DMS 273 (cell line): Measurements from ENCODE around the gene ASB4.
A peak's percentile ranks its signal among the peaks of the same experiment; 100 is the strongest.
"Not testable (repeated sequence)": the region's sequence is repeated elsewhere in the genome, so short reads cannot be mapped to it uniquely, and the experiment has no call there.

Experiments used
- DNase-seq: peaks from one replicate; lab custom pipeline; 2025; ENCODE audit not compliant: unreplicated experiment; lab: John Stamatoyannopoulos, UW

Gene ASB4

DNA sequence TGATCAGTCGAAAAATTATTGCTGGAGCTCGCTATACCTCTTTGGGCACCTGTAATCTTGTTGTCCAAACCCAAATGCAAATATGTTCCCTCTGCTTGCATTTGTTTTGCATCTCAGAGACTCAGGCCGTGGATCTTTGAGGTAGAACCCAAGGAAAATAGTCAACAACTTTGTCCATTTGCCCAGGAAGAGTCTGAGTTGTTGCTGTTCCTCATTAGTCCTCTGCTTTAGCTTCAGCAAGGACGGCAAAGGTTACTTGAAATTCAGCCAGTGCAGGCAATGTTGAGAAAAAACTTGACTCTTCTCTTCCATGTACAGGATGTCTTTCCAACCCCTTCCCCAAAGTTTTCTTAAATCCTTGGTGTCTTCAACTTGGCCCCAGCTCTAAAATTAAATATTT, 64.8 kb downstream of the ASB4 start:
- no peak for DNase-seq

DNA sequence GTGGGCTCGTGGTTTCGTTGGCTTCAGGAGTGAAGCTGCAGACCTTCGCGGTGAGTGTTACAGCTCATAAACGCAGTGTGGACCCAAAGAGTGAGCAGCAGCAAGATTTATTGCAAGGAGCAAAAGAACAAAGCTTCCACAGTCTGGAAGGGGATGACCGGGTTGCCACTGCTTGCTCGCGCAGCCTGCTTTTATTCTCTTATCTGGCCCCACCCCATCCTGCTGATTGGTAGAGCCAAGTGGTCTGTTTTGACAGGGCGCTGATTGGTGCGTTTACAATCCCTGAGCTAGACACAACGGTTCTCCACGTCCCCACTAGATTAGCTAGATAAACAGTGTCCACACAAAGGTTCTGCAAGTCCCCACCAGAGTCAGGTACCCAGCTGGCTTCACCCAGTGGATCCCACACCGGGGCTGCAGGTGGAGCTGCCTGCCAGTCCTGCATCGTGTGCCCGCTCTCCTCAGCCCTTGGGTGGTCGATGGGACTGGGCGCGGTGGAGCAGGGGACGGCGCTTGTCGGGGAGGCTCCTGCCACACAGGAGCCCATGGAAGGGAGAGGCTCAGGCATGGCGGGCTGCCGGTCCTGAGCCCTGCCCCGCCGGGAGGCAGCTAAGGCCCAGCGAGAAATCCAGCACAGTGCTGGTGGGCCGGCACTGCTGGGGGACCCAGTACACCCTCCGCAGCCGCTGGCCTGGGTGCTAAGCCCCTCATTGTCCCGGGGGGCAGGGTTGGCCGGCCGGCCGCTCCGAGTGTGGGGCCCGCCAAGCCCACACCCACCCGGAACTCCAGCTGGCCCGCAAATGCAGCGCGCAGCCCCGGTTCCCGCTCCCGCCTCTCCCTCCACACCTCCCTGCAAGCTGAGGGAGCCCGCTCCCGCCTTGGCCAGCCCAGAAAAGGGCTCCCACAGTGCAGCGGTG, 66.5 kb downstream of the ASB4 start:
- DNase-seq = not testable (repeated sequence)

DNA sequence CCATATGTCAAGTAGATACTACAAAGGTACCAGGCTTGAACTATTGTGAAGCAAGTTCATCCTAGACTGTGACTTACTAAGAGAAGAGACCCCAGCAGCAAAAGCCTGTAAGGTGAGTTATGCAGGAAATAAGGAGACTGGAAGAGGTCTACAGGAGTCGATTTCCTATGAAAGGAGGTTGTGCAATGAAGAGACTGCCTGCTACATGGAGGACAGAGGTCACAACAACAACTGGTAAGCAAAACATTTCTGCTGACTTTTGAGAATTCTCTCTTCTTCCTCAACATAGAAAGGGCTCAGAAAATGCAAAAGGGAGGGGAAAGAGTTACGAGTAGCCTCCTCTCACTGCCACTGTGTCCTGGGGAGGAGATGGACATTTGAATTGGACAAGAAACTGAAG, 68.2 kb downstream of the ASB4 start:
- no peak for DNase-seq

DNA sequence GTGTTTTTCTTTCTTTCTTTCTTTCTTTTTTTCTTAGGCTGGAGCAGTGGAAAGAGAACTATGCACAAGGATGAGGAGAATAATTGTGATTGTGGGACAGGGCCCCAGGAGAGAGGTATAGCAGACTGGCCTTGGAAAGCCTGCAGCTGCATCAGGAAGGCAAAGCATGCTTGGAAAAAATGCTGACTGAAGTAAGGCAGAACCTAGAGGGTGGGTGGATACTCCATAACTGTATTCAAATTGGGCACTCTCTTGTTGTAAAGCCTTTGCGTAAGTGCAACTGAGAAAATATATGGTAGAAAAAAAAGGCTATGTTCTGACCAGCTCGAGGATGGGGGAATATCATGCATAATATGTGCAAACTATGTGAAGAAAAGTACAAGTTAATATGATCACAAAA, 71.0 kb downstream of the ASB4 start:
- no peak for DNase-seq

DNA sequence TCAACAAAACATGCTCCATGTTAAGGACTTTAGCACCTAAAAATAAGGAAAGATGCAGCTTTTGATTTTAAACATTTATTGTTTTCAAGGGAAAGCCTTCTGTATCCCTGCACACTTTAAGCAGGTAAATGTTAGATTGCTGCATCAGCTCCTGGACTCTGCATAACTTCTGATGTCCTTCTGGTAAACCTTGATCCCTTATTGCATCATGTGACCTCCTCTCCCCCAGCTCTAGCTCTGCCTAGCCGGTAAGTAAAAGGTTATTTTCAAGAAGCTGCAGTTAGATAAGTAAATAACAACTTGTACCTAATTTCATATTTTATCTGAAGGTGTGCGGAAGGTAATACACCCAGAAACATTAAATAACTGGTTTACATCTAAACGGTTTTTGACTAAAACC, 73.1 kb downstream of the ASB4 start:
- no peak for DNase-seq

DNA sequence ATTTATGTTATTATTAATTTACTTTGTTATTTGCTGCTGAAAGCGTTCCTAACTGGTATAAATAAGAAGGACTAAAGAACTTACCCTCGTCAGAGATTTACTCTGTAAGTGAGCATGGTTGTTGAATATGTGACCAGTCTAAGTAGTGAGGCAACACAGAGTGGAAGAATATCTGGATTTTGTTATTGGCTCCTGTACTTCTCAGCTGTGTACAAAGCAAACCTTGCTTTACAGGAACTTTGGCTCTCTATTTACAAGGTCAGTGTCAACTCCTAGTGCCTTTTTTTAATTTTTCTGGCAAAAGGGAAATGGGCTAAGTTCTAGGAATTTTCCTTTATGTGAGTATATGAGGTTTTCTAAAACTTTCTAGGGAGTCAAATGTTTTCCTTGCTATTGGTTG, 74.9 kb downstream of the ASB4 start:
- DNase-seq = no peak

DNA sequence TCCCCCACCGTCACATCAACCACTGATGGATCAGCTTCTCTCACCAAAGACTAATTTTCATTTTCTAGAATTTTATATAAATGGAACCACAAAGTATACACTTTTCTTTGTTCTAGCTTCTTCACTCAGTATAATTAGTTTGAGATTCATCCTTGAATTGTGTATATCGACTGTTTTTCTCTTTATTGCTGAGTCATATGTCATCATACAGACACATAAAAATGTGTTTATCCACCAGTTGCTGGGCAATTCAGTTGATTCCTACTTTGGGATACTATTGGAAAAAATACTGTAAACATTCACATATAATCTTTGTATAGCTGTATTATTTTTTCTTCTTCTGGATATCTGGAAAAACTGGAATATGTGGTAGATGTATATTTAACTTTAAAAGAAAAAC, 84.0 kb downstream of the ASB4 start:
- DNase-seq = no peak

DNA sequence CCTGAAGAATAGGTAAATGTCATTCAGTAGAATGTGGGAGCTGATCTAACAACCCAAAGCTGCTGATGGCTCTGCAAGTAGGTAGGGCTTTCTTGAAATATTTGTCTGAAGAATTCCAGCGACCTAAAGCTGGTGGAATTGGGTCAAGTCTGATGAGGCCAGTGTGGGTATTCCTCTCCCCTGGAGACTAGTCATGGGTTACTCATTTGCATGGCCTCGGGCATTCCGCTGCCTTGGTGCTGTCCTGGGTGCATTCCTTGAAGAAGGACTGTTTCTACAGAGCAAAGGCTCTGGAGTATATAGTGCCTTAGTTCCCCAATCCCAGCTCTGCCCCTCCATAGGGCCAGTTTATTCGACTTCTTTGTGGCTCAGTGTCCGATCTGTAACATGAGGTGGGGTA, 91.4 kb downstream of the ASB4 start:
- no peak for DNase-seq

DNA sequence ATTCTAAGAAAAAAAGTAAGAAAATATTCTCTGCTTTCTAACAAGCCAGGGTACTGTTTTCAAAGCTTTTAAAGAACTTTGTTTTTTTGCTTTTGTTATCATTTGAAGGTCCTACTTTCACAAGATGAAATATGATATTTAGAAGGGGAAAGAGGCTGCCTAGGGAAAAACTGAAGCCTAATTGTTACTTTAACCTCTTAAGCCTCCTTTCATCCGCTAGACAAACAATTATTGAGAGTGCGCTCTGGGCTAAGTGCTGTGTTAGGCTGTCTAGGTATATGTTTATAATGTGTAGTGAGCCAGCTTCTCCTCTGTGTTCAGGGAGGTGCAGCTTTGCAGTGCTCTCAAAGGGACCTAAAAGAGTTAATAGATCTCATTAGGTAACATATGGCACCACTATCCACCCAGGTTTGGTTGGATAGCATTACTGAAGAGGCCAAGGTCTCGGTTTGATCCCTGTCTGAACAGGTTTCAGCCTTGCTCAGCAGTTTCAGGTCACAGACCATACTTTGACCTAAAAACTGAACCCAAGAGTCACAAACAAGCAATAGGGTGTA, 92.6 kb downstream of the ASB4 start:
- peak; percentile 81 for DNase-seq

DNA sequence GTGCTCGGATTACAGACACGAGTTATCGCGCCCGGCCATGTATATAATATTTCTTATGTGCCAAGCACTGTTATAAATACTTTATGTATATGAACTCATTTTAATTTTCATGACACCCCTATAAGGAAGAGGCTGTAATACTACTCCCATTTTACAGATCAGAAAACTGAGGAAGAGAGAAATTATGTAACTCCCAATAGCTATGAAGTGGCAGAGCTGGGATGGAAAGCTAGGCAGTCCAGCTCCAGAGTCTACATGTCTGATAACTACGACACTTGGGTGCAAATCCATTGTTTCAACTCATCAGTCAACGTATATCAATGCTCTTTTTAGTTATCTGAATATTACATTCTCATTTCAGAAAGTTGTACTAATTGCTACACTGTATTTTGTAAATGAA, 93.6 kb downstream of the ASB4 start:
- no peak for DNase-seq

DNA sequence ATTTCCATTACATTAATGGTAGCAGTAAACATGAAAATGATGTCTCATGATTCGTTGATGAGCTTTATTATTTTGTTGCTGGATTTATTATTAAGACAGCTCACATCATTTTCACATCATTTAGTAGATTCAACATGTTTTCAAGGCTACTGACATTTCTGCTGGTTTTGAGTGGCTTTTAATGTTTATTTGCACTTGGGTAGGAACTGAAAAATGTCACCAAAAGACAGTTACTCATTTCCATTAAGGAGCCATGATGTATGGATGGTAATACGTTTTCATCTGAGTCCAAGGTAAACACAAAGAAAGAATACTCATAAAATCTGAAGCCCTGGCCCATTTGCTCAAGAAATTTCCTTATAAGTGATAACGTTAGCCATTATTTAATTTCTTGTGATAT, 95.7 kb downstream of the ASB4 start:
- DNase-seq = no peak

DNA sequence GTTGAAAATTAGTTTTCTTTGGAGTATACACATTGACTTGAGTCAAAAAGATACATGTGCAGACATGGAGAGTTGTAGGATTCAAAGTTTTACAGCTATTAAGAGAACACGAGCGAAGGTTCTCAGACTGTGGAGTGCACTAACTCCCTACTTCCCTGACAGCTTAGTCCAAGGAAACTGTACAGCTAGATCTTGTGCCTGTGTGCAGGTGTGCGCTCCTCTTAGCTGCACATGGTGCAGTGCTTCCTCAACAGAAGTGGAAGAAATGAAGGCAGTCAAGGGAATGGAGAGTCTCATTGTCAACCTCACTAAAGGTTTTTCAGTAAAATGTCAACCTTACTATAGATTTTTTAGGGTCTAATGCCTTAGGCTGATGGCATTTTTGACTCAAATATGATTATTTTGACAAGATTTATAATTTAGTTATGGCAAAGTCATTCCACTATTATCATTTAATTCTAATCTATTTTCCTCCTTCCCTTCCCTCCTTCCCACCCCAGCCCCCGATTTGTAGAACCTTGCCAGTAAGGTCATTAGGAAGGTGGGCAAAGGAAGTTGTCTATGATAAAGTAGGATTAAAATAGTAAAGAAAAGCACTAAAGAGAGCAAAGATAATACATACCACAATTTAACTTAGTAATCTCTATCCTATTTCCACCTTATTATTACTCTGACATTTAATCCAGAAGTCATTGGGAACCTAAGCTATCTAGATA, 97.0 kb downstream of the ASB4 start:
- DNase-seq = no peak

DNA sequence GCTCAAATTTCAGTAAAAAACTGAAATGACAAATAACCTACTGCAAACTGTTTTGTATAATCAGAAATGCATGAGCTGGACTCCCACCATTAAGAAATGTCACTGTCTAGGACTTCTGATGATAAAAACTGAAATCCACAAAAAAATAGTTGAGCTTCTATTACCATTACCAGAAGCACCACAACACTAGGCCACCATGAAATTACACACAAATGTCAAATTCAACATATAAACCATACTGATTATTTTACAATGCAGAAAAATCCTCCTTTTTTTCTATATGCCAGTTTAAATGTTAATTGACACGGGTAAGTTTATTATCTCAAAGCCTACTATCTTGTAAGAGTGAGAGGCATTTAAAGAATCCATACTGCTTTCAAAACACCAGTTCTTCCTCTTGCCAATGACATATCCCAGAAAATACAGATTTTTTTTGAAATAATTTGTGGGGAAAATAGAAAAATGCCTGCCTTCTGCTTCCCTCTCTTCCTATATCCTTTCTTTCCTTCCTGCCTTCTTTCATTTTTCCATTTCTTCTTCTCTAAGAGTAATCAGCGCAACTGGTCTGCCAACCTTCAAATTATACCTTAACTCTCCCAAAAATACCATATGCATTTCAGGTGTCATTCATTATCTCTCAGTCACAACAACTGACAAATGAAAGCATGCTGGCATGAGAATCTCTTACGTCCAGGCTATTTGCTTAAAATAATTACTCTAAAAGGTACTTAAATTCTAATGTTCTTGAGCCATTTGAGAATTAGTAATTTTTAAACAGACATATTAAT, 98.3 kb downstream of the ASB4 start:
- no peak for DNase-seq

DNA sequence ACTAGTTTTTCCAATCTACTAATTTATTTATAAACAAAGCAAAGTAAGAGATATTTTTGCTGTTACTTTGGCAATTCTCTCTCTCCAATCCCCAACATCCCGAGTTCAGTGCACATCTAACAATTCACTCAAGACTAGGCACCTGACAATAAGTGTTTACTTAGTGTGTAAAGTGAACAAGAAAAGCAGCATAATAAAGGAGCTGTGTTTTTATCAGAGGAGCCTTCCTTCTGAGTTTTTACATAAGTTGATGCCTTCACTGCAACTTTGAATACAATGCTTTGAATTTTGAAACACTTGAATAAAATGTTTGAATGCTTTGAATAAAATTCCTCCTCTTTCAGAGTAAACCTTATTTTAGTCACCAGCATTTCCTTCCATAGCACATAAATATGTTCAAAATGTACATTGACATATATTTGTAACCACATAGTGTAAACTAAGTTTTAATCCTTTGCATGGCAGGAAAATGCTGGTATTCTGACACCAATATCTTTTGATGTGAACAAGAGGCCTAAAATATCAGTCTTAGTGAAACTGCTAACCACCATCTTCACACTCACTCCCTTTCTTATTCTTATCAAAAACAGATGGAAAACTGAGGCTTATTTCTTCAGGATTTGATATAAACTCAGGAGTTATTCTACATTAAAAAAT, 99.2 kb downstream of the ASB4 start:
- DNase-seq = no peak

DNA sequence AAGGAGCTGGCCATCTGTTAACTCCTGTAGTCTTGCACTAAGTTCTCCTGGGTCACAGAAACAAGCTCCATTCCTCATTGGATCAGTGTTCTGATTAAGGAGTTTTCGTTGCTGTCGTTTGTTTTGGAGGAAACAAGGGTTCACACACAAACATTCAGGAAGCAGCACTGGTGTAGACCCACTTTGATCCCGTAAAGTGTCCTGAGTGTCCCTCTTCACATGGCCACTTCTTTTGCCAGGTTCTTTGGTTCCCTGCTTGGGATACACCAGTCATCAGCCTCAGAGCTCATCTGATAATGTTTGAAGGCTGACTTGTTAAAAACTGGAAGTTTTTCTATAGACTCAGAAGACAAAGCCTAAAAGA, 99.7 kb downstream of the ASB4 start:
- no peak for DNase-seq

DNA sequence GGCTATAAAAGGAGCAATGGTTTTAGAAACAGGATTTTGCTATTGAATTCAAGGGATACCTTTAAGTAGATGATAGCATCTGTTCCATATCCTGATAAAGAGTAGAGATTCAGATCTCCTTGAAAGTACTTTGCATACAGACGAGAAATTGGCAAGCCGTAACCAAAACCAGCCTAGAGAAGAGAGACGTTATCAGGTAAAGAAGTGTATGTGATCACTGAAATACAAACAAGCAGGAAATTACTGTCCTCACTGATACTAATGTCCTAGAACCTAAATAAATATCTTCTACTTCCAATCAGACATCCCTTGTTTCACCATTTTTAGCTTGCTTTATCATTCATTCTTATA, 101.2 kb downstream of the ASB4 start:
- no peak for DNase-seq

DNA sequence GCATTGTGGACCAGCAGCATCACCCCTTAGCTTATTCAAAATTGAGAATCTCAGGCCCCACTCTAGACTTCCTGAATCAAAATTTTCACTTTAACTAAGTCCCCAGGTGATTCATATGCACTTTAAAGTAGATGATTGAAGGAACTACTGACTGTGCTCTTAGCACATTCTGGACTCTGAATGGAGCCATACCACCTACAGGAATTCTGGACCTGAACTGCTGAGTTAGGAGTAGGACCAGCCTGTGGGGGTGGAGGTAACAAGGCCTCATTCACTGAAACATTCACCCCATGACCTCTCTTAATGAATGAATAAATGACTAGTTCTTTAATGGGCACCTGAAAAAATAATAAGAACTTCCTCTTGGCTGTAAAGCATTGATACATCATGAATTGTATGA, 103.3 kb downstream of the ASB4 start:
- no peak for DNase-seq

DNA sequence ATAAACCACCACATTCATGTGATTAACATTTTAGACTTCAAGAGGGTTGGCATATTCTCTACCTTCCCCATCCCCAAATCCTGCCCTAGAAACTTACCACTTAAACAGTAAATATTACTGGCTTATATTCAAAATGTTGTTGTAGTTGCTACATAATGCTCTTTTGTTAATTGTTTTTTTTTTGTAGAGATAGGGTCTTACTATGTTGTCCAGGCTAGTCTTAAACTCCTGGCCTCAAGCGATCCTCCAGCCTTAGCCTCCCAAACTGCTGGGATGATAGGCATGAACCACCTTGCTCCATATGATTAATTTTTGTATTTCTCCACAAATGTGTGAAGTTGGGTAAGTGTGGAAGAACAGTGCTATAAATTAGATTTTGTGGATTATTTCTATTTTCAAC, 104.0 kb downstream of the ASB4 start:
- DNase-seq = no peak
